Cardiac fibroblast (primary cell): ENCODE measurements around the gene KLRK1.
"Not testable (repeated sequence)": the region's sequence is repeated elsewhere in the genome, so short reads cannot be mapped to it uniquely, and the experiment has no call there.

Experiments
- DNase-seq, 2 donors: peaks; one replicate each; pipeline versions ENCODE4 v3.0.0 to v3.0.0-alpha.2; 2010; ENCODE audit warnings: low read depth in 2 of 2
- H3K4me3 ChIP-seq, 2 donors: replicated peaks in 1 of 2; 1 replicate in 1 of 2; 2 replicates in 1 of 2; pipeline ENCODE4 v1.5.1; 2011; ENCODE audit warnings: low read depth in 2 of 2, low read length in 2 of 2, mild to moderate bottlenecking in 2 of 2, moderate library complexity in 1 of 2
- TF ChIP-seq, protein P1 (sequence below): IDR thresholded peaks from one replicate; pipeline ENCODE4 v1.5.1; 2011; ENCODE audit warnings: low read depth, mild to moderate bottlenecking, low read length, inconsistent platforms

The KLRK1 gene

DNA sequence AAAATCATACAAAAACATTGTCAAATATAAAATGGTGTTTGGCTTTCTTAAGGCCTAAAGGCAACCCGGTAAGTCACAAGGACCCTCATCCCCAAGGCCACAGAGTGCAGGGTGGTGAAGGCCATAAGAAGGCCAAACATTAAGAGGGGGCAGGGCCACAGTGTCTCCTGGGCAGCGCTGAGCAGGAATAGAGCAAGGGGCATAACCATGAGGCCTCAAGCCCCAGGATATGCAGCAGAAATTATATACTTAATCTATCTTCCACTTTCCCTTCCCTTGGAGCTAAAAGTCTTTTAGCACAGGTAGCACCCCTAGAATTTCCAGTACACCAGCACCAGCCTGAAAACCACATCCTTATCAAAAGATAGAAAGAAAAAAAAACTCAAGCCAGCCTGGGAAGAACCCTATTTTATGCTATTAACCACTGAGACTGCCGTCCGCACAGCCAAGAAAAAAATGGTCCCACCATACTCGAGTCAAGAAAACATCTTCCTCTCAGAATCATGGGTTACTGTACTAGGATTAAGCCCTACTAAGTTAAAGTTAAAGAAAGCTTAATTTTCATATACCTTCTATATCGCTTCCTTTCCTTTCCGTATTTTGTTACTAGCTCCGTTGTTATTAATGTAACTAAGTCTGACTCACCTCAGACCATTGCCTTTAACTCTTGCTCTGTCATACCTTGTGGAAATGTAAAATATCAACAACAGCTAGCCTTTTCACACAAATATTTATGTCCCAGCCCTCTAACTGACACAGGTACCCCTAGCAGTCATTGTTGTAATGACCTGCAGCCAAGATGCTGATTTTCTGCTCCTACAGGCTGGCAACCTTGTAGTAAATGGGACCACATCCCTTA lies 20.1 kb downstream of the KLRK1 start:
- TF ChIP-seq, protein P1, sequence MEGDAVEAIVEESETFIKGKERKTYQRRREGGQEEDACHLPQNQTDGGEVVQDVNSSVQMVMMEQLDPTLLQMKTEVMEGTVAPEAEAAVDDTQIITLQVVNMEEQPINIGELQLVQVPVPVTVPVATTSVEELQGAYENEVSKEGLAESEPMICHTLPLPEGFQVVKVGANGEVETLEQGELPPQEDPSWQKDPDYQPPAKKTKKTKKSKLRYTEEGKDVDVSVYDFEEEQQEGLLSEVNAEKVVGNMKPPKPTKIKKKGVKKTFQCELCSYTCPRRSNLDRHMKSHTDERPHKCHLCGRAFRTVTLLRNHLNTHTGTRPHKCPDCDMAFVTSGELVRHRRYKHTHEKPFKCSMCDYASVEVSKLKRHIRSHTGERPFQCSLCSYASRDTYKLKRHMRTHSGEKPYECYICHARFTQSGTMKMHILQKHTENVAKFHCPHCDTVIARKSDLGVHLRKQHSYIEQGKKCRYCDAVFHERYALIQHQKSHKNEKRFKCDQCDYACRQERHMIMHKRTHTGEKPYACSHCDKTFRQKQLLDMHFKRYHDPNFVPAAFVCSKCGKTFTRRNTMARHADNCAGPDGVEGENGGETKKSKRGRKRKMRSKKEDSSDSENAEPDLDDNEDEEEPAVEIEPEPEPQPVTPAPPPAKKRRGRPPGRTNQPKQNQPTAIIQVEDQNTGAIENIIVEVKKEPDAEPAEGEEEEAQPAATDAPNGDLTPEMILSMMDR: no peak
- no peak overlapping the region for H3K4me3 ChIP-seq
- no peak for DNase-seq

DNA sequence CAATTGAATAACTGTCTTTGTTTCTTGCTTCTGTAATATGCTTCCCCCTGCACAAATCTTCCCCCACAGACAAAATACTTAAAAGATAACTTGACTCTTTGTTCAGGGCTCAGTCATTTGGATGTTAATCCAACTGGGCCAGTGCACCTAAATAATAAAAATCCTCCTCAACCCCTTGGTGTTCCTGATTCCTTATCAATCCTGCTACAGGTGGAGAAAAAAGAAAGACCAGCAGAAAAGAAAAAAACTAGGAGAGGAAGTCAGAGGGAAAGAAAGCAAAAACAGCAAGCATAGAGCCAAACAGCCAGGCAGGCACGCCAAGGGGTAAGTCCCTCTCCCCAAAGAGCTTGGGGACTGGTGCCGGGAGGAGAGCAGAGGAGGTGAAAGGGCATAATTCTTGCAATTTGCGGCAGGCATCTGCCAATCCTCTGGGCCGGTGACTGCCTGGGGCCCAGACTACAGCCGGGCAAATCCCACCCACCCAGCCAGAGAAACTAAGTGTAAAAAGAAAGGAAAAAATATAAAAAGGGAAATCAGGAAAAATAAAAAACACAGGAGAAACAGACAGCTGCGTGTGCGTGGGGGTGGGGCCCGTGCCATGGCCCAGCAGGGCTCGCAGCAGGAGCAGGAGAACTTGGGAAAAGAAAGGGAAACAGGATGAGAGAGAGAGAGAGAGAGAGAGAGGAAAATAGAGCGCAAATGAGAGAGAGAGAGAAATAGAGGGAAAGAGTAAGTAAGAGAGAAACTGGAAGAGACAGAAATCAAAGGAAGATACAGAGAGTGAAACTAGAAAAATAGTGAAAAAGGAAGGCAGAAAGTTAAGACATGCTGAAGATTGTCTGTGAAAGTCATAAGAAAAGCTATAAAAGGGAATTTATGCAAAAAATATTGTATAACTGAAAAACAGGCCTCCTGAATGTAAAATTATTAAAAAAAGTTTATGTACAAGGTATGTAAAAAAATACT lies 21.4 kb downstream of the KLRK1 start:
- peak; percentile 5 to 27 for DNase-seq
- TF ChIP-seq, protein P1: no peak
- no peak overlapping the region for H3K4me3 ChIP-seq

DNA sequence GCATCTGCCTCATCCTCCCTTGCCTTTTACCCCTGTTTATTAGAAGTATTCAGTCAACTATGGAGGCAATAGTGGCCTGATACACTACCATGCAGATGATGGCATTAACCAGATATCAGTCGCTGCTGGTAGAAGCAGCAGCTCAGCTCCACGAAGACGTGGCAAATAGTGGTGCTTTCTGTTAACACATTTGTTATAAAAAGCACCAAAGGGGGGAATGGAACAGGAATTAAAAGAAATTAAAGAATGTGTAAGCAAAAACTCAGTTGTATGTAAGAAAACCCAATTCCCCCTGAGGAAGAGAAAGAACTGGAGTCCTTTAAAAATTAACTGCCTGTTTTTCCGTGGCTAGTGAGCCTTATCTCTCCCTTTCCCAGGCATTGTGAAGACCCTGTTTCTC lies 22.1 kb downstream of the KLRK1 start:
- not testable (repeated sequence) for DNase-seq, H3K4me3 ChIP-seq

DNA sequence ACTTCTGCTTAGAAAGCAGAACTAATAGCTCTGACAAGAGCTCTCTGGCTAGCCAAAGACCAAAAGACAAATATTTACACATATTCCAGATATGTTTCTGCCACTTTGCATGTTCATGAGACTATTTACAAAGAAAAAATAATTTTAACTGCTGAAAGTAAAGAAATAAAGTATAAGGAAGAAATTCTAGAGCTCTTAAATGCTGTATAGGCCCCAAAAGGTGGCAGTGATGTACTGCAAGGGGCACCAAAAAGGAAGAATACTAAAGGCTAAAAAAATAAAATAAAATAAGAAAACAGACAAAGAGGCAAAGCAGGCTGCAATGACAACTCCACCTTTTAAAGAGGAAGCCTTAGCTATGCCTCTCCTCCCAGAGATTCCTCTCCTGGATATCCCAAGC lies 23.0 kb downstream of the KLRK1 start:
- H3K4me3 ChIP-seq: no peak overlapping the region
- TF ChIP-seq, protein P1: peak; percentile 43
- DNase-seq: peak; percentile 66 to 70

DNA sequence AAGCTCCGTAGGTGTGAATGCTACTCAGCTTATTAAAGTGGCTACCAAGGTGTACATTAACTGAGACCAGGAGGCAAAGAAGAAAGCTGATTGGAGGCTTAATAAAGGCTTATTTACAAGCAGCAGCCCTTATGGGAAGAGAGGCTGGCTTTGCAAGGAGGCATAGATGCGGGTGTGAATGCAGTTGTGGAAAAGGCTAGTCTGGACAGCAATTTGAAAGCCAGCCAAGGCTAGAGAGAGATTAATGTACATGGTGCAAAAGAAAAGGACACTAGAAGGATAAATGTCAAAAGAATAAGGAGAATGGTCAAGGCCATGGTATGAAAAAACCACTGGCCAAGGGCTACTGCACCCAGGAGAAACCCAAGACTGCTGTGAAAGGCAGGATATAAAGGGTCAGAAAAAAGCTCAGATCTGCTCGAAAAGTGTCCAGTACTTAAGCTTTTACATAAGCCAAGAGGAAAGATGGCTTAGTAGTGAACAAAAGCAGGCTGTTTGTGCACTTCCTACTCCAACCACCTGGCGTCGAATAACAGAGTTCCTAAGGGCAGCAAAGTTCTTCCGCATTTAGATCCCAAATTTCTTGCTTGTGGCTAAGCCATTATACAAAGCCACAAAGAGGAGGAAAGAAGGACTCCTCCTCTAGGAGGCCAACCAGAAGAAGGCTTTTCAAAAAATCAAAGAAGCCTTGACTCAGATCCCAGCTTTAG lies 24.0 kb downstream of the KLRK1 start:
- TF ChIP-seq, protein P1: peak; percentile 40
- H3K4me3 ChIP-seq: peak overlapping the region in 1 of 2 donors; percentile 58
- DNase-seq: peak; percentile 32 to 51

DNA sequence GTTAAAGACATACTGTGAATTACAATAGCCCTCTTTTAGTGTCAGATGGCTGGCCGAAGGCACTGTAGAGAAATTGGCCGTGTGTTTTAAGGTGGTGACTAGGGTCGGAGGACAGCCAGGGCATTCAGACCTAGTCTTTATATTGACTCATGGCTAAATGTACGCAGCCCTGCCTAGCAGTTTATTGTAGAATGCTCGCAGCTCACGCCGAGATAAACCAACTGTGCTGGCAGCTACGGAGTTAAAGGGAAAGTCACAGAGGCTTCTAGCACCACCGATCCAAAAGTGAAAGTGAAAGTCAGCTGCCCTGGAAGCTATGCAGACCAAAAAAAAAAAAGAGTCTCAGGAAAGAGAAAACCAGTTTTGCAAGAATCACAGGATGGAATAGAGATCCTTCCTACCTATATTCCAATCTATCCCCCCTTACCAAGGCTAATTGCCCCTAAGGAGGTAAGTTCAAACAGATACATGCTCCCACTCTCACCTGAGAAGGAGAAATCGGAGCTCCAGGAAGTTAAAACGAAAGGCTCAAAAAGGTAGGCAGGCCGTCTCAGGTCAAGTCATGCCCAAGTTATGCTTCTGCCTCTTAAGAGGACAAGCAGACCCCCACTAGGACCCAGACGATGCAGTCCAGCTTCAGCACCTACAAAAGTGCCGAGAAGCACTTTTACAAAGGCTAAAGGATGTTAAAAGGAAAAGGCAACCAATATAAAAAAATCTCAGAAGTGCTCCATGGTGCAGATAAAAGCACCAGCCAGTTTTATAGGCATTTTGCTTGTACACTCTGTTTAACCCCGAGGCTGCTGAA lies 24.8 kb downstream of the KLRK1 start:
- DNase-seq: peak; percentile 86 to 89
- H3K4me3 ChIP-seq: peak overlapping the region; percentile 53 to 58
- TF ChIP-seq, protein P1: no peak
